GM12874 (cell line): Measurements from ENCODE around the gene ZBP1.

Source experiments
- TF ChIP-seq, protein P1 (sequence below): IDR thresholded peaks from 2 replicates; pipeline ENCODE4 v1.5.1; 2011; ENCODE audit warnings: low read depth, mild to moderate bottlenecking, control low read depth, low read length, moderate library complexity; ENCODE audit not compliant: insufficient read depth

Gene ZBP1

DNA sequence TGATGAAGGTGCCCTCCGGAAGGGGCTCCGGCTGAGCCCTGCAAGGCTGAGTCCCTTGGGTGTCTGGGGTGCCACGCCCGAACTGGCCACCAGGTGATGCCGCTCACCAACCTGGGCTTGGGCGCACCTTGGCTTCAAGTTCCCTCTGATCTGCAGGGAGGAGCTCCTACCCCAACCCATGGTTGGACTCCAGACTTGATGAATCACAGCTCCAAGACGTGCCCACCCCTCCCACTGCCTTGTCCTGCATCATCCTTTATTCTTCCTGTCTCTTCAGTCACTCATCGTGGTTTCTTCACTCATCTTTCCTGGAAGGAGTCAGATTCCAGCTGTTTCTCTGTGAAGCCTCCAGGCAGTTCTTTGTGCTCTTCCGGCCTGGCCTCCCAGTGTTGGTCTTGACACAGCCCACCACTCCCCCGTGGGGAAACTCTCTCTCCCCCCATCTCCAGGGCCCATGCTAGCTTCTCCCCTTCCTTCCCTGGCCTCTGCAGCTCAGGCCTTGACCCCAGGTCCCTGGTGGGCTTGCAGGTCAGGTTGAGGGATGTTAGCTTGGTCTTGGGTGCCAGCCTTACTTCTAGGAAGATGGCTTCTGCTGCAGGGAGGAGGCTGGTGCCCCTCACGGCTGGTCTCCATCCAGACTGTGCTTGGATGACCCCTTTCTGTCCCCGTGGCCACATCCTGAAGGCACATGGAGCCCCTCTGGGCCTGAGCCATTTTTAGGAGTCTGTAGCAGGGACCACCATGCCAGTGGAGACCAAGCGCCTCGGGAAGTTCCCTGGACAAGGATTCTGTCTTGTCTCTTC lies 2.6 kb upstream of the ZBP1 start:
- TF ChIP-seq, protein P1, sequence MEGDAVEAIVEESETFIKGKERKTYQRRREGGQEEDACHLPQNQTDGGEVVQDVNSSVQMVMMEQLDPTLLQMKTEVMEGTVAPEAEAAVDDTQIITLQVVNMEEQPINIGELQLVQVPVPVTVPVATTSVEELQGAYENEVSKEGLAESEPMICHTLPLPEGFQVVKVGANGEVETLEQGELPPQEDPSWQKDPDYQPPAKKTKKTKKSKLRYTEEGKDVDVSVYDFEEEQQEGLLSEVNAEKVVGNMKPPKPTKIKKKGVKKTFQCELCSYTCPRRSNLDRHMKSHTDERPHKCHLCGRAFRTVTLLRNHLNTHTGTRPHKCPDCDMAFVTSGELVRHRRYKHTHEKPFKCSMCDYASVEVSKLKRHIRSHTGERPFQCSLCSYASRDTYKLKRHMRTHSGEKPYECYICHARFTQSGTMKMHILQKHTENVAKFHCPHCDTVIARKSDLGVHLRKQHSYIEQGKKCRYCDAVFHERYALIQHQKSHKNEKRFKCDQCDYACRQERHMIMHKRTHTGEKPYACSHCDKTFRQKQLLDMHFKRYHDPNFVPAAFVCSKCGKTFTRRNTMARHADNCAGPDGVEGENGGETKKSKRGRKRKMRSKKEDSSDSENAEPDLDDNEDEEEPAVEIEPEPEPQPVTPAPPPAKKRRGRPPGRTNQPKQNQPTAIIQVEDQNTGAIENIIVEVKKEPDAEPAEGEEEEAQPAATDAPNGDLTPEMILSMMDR = peak; percentile 99

DNA sequence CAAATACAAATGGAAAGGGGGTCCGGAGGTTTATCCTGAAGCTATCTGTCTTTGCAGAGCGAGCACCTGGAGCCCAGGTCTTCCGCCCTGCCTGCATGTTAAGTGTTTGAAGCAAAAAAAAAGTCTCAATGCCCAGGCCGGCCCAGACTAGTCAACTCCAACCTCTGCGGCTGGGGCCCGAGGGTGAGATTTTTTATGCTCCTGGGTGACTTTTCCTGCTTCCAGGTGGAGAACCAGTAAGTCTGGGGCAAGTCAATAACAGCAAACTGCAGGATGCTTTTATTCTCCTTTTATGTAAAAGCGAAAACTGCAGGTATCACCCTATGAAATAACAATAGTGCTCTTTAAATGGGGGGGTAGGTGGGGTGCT lies 2.0 kb upstream of the ZBP1 start:
- TF ChIP-seq, protein P1 = no peak

DNA sequence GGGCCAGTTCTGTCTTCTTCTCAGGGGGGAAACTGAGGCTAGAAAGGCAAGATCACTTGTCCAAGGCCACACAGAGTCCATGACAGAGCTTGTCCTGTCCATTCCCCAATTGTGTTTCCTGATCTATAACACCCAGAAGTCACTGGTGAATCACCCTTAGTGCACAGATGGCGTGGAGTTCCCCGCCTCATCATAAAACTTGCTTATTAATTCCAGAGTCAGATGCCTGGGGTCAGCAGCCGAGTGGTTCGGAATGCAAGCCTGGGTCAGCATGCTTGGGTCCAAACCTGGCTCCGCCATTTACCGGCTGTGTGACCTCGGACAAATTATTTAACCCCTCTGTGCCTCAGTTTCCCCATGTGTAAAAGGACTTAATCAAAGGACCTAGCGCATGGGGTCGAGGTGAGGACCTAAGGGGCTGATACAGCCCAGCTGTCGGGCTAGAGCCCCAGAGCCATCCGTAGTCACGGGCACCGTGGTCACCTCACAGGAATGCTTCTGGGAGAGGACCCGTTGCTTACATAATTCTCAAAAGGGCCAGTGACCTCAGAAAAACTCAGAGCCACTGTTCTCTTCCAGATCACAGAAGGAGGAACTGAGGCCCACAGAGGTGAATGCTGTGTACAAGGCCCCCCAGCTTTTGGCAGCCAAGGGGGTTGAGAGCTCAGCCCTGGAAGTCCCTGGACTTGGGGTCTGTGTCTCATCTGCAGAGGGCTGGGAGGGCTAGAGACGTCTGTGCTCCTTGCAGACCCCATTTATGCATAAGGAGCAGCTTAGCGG lies 1.4 kb upstream of the ZBP1 start:
- TF ChIP-seq, protein P1 = no peak

DNA sequence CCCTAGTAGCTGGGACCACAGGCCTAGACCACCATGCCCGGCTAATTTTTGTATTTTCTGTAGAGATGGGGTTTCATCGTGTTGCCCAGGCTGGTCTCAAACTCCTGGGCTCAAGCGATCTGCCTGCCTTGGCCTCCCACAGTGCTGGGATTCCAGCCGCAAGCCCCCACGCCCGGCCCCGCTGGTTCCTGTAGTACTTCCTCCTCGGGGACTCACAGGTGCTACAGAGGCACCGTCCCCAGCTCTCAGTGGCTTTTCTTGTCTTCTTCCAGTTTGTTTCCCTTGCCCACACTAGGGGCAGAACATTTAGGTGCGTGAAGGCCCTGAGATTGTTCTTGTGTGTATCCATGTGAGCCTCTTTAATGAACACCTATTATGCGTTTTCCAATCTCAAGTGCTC lies 773 bp upstream of the ZBP1 start:
- TF ChIP-seq, protein P1 = no peak

DNA sequence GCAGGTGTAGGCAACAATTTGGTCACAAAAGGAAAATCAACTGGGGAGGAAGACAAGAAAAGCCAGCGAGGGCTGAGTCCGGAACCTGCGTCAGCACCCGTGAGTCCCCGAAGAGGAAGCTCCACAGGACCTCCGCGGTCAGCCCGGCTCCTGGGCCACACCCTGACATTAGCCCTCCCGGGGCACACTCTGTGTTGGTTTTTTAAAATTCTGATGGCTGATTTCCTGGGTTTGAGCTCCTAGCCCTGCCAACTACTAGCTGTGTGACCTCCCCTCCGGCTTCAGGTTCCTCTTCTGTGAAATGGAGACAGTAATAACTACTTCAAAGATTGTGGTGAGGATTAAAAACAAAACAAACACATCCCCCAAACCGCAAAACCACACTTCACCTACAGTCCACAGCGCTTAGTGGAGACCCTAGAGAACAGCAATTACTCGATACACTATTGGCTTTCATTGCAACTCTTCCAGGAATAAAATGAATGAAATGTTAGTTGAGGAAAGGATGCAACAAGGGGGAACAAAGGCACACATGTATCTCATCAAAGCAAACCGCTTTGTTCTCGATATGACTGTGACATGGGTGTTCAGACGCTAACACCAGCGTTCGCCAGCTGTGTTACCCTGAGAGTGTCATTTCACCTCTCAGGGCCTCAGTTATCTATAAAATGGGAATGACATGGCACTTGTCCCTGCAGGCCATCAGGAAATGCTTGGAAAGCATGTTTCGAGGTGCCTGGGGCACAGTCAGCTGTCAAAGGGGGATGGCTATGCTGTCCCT lies 985 bp downstream of the ZBP1 start:
- TF ChIP-seq, protein P1 = no peak

DNA sequence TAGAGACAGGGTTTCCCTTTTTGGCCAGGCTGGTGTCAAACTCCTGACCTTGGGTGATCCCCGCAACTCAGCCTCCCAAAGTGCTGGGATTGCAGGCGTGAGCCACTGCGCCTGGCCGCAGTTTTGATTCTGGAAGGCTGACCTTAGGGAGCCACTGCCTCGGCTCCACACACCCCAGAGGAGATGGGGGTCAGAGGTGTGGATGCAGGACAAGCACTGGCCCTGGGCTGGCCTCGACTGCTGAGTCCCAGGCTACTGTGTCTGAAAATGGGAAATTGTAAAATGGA lies 1.5 kb downstream of the ZBP1 start:
- TF ChIP-seq, protein P1 = no peak

DNA sequence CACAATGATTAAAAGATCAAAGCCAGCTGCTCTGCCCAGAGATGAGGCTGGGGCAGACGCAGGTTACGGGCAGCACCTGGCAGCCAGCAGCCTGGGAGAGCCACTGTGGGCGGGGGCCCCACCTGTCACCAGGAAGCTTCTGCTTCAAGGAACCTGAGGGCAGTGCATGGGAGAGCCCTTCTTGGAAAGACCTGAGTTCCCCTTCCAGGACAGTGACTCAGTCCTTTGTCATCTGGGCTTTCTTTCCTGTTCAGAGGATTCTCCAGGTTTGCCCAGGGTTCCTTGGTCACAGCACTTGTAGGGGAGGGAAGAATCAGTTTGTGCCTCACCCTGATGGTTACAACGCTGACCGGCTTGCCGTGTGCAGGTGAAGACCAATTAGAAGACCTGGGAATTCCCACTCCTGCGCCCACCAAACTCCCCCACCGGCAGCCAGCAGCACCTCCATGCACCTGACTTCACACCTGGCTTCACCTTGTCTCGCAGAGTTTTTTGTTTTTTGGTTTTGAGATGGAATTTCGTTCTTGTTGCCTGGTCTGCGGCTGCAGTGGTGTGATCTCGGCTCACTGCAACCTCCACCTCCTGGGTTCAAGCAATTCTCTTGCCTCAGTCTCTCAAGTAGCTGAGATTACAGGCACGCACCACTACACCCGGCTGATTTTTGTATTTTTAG lies 2.0 kb downstream of the ZBP1 start:
- TF ChIP-seq, protein P1 = no peak
